ENCODE measurements around the gene TESPA1.

The TESPA1 gene

DNA sequence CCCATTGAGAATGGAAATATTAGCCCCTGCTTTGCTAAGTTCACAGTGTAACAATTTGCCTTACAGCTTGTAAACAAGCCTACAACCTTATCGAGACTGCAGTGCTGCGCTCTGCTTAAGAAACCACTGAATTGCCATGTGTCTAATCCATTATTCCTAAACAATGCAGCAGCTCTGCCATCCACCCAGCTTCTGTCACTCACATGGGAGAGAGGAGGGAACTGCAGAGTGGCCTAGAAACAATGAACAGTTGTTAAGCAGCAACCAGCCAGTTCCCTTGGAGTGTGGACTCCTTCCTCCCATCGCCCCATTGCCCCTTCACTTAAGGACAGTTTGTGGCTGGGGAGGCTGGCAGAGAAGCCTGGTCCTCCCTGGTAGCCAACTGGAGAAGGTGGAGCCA lies 42.9 kb downstream of the TESPA1 start:
- no peak for DNase-seq

DNA sequence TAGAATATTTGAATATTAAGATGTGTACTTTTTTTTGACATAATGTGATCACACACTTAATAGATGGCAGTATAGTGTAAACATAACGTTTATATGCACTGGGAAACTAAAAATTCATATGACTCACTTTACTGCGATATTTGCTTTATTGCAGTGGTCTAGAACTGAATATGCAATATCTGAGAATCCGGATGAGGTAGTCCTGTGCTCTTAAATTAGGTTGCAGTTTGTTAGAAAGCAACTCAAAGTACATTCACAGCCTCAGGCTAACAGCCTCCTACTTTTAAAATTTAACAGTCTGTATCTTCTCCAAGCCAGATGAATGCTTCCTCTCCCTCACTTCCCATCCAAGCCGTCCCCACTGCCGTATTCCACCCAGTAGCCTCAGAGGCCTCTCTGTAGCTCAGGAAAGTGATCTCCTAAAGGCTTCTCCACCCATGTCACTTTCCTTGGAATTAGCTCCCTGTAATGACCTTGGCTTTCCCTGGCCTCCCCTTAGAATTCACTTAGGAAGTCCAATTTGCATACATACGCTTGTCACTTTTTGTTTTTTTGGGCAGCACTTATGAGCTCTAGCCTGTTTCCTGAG lies 43.7 kb downstream of the TESPA1 start:
- no peak for DNase-seq

DNA sequence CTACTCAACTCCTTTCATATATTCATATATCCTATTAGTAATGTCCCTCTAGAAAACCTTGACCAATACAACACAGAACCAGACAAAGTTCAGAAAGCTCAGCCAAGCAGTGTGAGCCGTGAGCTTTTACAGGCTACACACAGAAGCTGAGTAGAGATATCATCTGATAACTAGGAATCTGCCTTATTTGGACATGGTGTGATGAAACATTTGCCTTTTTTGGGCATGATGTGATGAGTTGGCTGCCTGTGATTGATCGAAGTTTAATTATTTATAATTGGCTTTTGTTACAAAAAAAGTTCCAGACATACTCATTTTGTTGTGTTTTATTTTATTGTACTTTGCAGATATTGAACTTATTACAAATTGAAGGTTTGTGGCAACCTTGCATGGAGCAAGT lies 46.6 kb downstream of the TESPA1 start:
- no peak for DNase-seq

DNA sequence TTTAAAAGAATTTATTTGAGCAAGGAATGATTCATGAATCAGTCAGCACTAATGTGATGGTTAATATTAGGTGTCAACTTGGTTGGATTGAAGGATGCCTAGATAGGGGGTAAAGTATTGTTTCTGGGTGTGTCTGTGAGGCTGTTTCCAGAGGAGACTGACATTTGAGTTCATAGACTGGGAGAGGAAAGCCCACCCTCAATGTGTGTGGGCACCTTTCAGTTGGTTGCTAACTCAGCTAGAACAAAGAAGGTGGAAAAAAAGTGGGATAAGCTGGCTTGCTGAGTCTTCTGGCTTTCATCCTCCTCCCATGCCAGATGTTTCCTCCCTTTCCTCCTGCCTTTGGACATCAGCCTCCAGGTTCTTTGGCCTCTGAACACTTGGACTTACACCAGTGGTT lies 47.2 kb downstream of the TESPA1 start:
- no peak for DNase-seq

DNA sequence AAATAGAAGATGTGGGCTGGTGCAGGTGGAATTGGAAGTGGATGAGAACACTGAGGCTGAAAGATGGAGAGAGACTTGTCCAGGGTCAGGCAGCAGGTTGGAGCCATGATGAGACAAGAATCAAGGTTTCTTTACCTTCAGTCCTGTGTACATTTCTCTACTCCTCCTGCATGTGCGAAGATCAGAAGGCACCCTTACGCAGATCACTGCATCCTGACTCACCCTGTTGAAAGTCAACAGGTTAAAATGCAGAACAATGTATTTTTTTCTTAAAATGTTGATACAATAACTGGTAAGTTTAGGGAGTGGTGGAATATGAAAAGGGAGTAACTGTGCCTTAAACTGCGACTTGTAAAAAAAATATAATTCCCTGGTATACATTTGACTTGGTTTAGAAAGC lies 47.8 kb downstream of the TESPA1 start:
- DNase-seq = no peak

DNA sequence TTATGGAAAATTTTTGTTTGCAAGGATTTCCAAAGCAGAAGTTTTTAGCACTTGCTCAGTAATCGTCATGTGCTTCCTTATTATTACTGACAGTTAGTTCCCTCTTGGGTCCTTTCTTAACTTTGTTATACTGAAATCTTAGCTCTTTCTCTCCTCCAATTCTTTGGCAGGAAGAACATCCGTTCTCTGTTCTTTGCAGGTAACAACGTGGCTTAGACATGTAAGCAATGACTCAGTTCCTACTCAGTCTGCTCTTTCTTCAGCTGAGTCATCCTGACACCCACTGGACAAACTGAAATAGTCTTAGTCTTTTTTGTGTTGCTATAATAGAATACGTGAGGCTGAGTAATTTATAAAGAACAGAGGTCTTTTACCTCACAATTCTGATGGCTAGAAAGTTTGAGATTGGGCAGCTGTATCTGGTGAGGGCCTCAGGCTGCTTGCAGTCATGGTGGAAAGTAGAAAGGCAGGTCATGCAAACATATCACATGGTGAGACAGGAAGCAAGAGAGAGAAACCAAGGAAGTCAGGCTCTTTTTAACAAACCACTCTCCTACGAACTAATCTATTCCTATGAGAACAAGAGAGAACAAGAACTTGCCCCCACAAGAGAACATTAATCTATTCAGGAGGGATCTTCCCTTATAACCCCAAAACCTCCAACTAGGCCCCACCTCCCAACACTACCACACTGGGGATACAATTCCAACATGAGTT lies 49.2 kb downstream of the TESPA1 start:
- no peak for DNase-seq

DNA sequence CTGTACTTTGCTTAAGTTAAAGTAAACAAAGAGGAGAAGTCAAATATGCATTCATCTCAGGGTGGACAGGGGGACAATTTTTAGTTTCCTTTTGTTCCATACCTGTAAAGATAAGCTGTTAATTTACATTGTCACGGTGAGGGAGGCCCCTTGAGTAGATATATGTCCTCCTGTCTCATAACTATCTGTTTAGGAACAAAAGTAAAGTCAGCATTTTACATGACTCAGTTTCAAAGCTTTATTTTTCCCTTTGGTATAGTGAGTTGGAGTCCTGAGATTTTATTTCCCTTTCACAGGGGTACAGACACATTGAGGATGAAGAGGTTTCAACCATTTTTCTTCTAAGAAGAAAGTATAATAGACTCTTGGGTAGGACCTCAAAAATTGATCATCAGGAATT lies 50.1 kb downstream of the TESPA1 start:
- no peak for DNase-seq

DNA sequence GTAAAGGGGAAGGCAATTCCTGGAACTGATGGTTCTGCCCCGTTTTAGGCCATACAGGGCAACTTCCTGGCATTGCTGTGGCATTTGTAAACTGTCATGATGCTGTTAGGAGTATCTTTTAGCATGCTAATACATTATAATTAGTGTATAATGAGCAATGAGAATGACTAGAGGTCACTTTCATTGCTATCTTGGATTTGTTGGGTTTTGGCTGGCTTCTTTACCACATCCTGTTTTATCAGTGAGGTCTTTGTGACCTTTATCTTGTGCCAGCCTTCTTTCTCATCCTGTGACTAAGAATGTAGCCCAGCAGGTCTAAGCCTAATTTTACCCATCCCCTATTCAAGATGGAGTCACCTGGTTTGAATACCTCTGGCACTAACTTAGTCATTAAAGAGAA lies 51.2 kb downstream of the TESPA1 start:
- no peak for DNase-seq

DNA sequence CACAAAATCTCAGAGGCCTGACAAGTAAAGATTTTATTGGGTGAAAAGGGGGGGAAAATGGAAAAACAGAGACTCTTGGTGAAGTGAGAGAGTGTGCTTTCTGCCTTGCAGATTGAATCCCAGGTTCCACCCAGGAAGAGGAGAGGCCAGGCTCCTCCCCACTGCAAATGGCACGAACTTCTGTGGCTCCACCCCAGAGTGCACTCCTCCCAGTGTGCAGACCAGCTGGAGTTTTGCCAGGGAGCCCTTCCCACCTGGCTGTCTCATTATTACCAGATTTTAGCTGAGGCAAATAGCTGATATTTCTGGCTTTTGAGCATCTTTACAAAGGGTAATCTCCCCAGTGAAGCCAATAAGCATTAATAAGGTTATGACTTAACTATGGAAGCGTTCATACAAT lies 51.9 kb downstream of the TESPA1 start:
- DNase-seq = no peak

DNA sequence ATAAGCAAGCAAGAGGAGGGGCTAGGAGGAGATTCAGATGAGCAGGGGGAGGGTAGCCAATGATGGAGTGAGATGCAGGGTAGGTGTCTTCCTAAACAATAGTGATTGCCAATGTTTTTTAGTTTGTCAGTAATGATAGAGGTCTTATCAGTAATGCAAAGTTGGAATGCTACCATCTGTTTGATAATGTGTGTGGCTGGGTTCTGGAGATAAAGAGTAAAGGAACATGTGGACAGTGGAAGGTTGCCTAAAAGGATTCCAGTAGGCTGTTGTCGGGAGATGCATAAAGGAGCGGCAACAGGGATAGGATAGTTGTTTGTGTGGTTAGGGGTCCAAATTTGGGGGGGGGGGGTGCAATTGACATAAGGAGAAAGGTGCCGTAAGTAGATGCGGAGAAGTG lies 52.5 kb downstream of the TESPA1 start:
- no peak for DNase-seq

DNA sequence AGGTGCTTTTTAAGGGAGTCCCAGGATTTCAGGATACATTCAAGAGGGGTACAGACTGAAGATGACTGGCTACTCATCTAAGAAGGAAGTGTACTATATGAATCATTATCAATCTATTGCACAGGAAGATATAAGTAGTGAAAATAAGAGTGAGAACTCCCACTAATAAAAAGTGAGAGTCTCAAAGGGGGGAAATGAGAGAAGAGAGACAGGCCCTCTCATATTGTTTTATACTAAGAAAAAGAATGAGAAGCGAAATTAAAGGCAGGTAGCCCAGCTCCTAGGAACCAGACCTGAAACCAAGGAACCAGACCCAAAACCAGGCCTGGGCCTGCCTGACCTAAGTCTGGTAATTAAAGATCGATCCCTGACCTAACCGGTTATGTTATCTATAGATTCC lies 54.6 kb downstream of the TESPA1 start:
- DNase-seq = no peak

DNA sequence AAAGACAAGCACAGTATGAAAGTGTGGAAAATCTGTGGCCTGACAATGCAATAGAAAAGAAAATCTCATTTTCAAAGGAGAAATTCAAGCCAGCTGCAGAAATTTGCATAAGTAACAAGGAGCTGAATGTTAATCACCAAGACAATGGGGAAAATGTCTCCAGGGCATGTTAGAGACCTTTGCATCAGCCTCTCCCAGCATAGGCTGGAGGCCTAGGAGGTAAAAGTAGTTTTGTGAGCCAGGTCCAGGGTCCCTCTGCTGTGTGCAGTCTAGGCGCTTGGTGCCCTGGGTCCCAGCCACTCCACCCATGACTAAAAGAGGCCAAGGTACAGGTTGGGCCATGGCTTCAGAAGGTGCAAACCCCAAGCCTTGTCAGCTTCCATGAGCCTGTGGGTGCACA lies 58.3 kb downstream of the TESPA1 start:
- DNase-seq = no peak

DNA sequence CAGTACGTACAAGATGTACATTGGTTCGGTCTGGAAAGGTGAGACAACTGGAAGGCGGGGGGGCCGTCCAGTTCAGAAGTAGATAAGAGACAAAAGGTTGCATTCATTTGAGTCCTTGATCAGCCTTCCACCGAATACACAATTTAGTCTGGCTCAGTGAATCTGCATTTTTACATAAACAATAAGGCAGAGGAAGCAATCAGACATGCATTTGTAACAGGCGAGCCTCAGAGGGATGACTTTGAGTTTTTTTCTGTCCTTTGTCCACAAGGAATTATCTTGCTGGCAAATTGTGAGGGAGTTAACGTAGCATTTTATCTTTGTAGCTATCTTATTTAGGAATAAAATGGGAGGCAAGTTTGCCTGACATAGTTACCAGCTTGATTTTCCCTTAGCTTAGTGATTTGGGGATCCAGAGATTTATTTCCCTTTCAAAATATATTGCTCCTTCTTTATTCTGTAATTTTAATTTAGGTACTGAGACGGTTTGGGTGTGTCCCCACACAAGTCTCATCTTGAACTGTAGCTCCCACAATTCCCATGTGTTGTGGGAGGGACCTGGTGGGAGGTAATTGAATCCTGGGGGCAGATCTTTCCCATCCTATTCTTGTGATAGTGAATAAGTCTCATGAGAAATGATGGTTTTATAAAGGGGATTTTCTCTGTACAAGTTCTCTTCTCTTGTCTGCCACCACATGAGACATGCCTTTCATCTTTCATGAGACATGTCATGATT lies 59.4 kb downstream of the TESPA1 start:
- no peak for DNase-seq

DNA sequence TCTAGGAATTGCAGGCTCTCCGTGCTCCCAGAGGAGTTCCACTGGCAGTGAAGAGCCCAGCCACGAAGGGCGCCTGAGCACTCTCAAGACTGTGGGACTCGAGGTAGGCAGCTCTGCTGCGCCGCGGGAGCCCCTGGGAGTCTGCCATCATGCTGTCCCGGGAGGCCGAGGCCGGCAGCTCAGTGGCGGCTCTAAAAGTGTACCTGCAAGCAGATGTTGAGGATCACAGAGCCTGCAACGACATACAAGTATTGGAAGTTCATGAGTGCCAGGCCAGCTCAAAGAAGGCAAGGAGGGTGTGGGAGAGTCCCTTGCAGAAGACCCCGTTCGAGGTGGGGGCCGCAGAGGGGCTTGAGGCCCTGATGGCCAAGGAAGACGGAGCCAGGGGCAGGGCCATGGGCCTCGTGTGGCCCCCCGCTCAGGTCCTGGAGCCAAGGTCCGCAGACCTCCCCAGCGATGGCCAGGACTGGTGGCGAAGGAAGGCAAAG lies 67.5 kb downstream of the TESPA1 start:
- no peak for DNase-seq

Data from NCI-H510A treated with DMSO at 0.1 percent for 48 hours (cell line).